HepG2 (cell line): ENCODE data around the gene SLIT3. TPM values are rescaled to one million over a fixed set of nuclear protein-coding genes. Genes with fewer than 3 reads are reported as not detected.

Experiments
- ATAC-seq: fragments of 200-7000 bp; cut with Tn5 transposase; 3 replicates; pipeline ENCODE4 v1.9.1; 2020; ENCODE audit warnings: mild to moderate bottlenecking, moderate library complexity
- BruUV-seq: library from RNA; stranded (reverse); fragments of 400-500 nt; replicated peaks from 2 replicates; lab custom pipeline; 2021; lab: Mats Ljungman, UMichigan
- CTCF ChIA-PET: fragments of 300-600 bp; formaldehyde crosslinking; extraction: SDS; loops from one replicate; lab custom pipeline; 2021; ENCODE audit warnings: low total read pairs, inconsistent platforms, low intra/inter-chr PET ratio; lab: Yijun Ruan, JAX
- POLR2A ChIA-PET: fragments of 350-600 bp; sonication (Branson Sonifier 250); formaldehyde crosslinking; loops from one replicate; lab custom pipeline; 2020; ENCODE audit warnings: antibody characterized with exemption, inconsistent platforms; lab: Yijun Ruan, JAX
- DNase-seq: peaks from one replicate; pipeline ENCODE4 v3.0.0-alpha.2; 2015; ENCODE audit warnings: low spot score
- FAIRE-seq: peaks from 3 replicates; lab custom pipeline; 2011; peaks lifted over from hg19 to GRCh38; lab: Jason Lieb, UNC
- H2AFZ ChIP-seq: one replicate; pipeline ENCODE4 v1.6.1; 2011; ENCODE audit warnings: low read length, inconsistent platforms
- H3K27ac ChIP-seq: fragments of 300-600 bp; 3 replicates; pipeline ENCODE4 v1.8.0; 2011; ENCODE audit warnings: mixed run types, mild to moderate bottlenecking, mixed read lengths, low read length, inconsistent platforms; ENCODE audit not compliant: insufficient read depth; ENCODE audit errors: extremely low read length
- H3K27me3 ChIP-seq, 2 experiments: fragments of 200-600 bp in 1 of 2; 2 replicates in 1 of 2; 3 replicates in 1 of 2; pipeline versions ENCODE4 v1.6.0 to v1.8.0; 2011; ENCODE audit warnings: low read length in 2 of 2, mild to moderate bottlenecking in 2 of 2, moderate library complexity in 2 of 2, inconsistent platforms in 1 of 2; ENCODE audit not compliant: insufficient read depth in 2 of 2, control insufficient read depth in 1 of 2
- H3K36me3 ChIP-seq, 2 experiments: fragments of 200-600 bp in 1 of 2; replicated peaks in 1 of 2; 2 replicates in 1 of 2; 3 replicates in 1 of 2; pipeline versions ENCODE4 v1.5.1 to v1.8.0; 2011; ENCODE audit warnings: low read length in 2 of 2, inconsistent platforms in 1 of 2; ENCODE audit not compliant: insufficient read depth in 2 of 2, control insufficient read depth in 1 of 2
- H3K4me1 ChIP-seq: 2 replicates; pipeline ENCODE4 v1.5.1; 2012; ENCODE audit warnings: low read length, inconsistent platforms; ENCODE audit not compliant: insufficient read depth
- H3K4me2 ChIP-seq: 2 replicates; pipeline ENCODE4 v1.6.0; 2011; ENCODE audit warnings: low read depth, low read length, inconsistent platforms
- H3K4me3 ChIP-seq, 3 experiments: fragments of 200-600 bp in 1 of 3; sonication (generic), shearing (Covaris generic) in 1 of 3; replicated peaks in 1 of 3; 2 replicates each; pipeline ENCODE4 v1.5.1; 2011 to 2016; ENCODE audit warnings: low read length in 3 of 3, inconsistent platforms in 2 of 3, low read depth in 2 of 3, mild to moderate bottlenecking in 2 of 3, control low read depth in 1 of 3, mixed read lengths in 1 of 3; ENCODE audit not compliant: insufficient read depth in 1 of 3
- H3K79me2 ChIP-seq: one replicate; pipeline ENCODE4 v1.6.1; 2011; ENCODE audit warnings: low read length, inconsistent platforms; ENCODE audit not compliant: insufficient read depth
- H3K9ac ChIP-seq: 2 replicates; pipeline ENCODE4 v1.6.0; 2011; ENCODE audit warnings: mild to moderate bottlenecking, low read depth, low read length, inconsistent platforms; ENCODE audit not compliant: insufficient read depth
- H3K9me3 ChIP-seq: 2 replicates; pipeline ENCODE4 v1.5.1; 2012; ENCODE audit warnings: mild to moderate bottlenecking, low read length
- H4K20me1 ChIP-seq: 2 replicates; pipeline ENCODE4 v1.6.0; 2011; ENCODE audit warnings: inconsistent platforms, mild to moderate bottlenecking, low read length, moderate library complexity; ENCODE audit not compliant: insufficient read depth
- ZNF124 ChIP-seq: sonication (generic); formaldehyde crosslinking; IDR thresholded peaks from 2 replicates; pipeline ENCODE4 v1.4.0; 2020; ENCODE audit warnings: missing genetic modification reagents
- ZNF33A ChIP-seq: sonication (generic); formaldehyde crosslinking; IDR thresholded peaks from 2 replicates; pipeline ENCODE4 v1.5.1; 2020; ENCODE audit warnings: missing genetic modification reagents, mild to moderate bottlenecking, moderate library complexity, borderline replicate concordance
- ZNF768 ChIP-seq: sonication (generic); formaldehyde crosslinking; IDR thresholded peaks from 2 replicates; pipeline ENCODE4 v1.4.0; 2020; ENCODE audit warnings: missing genetic modification reagents
- ZXDC ChIP-seq: sonication (generic); formaldehyde crosslinking; IDR thresholded peaks from 2 replicates; pipeline ENCODE4 v1.5.0; 2020; ENCODE audit warnings: mild to moderate bottlenecking, missing genetic modification reagents
- WGBS: methylation state at CpG from one replicate; pipeline ENCODE4 v1.1.6; 2017; ENCODE audit warnings: low lambda C conversion rate; 5-methylcytosine and 5-hydroxymethylcytosine counted together
- in situ Hi-C: cut with HindIII; loops from 2 replicates; pipeline ENCODE4 v1.10.0; 2017; ENCODE audit warnings: low pct_unique_long_range_greater_than_20kb; ENCODE audit not compliant: extremely low pct_ligation_motif_present
- intact Hi-C: fragments of 100-400 bp; cut with micrococcal nuclease; formaldehyde crosslinking; loops from one replicate; pipeline ENCODE4 v1.10.0; 2022; ENCODE audit not compliant: unreplicated experiment
- polyA plus RNA-seq, 8 experiments: library from polyadenylated mRNA; depleted of rRNA in 3 of 8; stranded (reverse) in 7 of 8; unstranded in 1 of 8; fragments of >200 nt; fragmentation: Illumina TruSeq in 4 of 8; extraction: Trizol in 4 of 8; gene quantifications; 2 replicates each; pipeline versions ENCODE4 v1.2.1 to v1.2.3, GENCODE V29; 2011 to 2016; ENCODE audit warnings: low read depth in 4 of 8, missing spikeins in 1 of 8, mixed read lengths in 1 of 8; ENCODE audit not compliant: insufficient read depth in 1 of 8
- total RNA-seq, 5 experiments: library from RNA; depleted of rRNA; stranded (reverse); fragments of >200 nt; fragmentation: Illumina TruSeq; extraction: Trizol; gene quantifications; 2 replicates each; pipeline ENCODE4 v1.2.3, GENCODE V29; 2016; ENCODE audit warnings: low read depth in 1 of 5

SLIT3 gene
- total and polyA plus RNA-seq, 2 of the 13 experiments (the other 11 are each of a cell fraction or from before 2014, with no cell fraction given), result not detected

- TF ChIP-seq ZXDC (no peak), ZNF124 (CRISPR knock-in tag) (no peak)
Measured at GRCh38 chr5:169298193-169298592, 2.7 kb downstream of the SLIT3 start (continued).

GRCh38 chr5:169296419-169297143 lies 4.4 kb downstream of the SLIT3 start:
- DNase-seq (no peak), ATAC-seq (no peak), FAIRE-seq (no peak)
- in situ Hi-C loops, result no loop called here
- intact Hi-C loops, result loop anchor here (5.0 kb wide), 1 partner anchor 294 kb away; no protein-coding TSS in a partner anchor
- no peak overlapping the region for H3K4me2 ChIP-seq
- no peak overlapping the region for H3K4me3 ChIP-seq
- peaks cover 2 to 14% of the 10 kb centered on the region in 2 experiments; a peak in 4 of 5 replicates for H3K27me3 ChIP-seq
- no peak overlapping the region for H3K9ac ChIP-seq
- 19% methylated on average over 10 of the region's 14 CpGs for WGBS
- H3K27ac ChIP-seq, result no peak overlapping the region
- no peak overlapping the region for H2AFZ ChIP-seq
- H3K79me2 ChIP-seq, result no peaks in the 10 kb centered on the region
- H3K9me3 ChIP-seq, result no peaks in the 10 kb centered on the region
- H4K20me1 ChIP-seq, result no peaks in the 10 kb centered on the region
- ChIA-PET POLR2A (no interaction called here), CTCF (no interaction called here)
- H3K36me3 ChIP-seq, result no peaks in the 10 kb centered on the region
- BruUV-seq, result no TSS peak
- no peaks in the 10 kb centered on the region for H3K4me1 ChIP-seq
- 0 out of 2 replicates have a peak, but pooled peaks have one; percentile 23 for TF ChIP-seq ZNF768 (CRISPR knock-in tag)
- TF ChIP-seq ZNF33A (CRISPR knock-in tag), result no peak
